ENCODE results near the gene ASTL.

Gene ASTL

GRCh38 chr2:96083064-96083939 is 55.0 kb downstream of the ASTL start:
- no peak for DNase-seq (ENCODE audit: low spot score)

GRCh38 chr2:96082211-96083063 is 55.9 kb downstream of the ASTL start:
- DNase-seq (ENCODE audit: low spot score) = no peak

GRCh38 chr2:96081042-96081441 is 57.3 kb downstream of the ASTL start:
- DNase-seq (ENCODE audit: low spot score) = no peak

- DNase-seq (ENCODE audit: low spot score) = no peak
These were observed 63.0 kb downstream of the ASTL start for GRCh38 chr2:96075199-96075771.

- no peak for DNase-seq (ENCODE audit: low spot score)
These were observed 64.1 kb downstream of the ASTL start for GRCh38 chr2:96074156-96074555.

- DNase-seq (ENCODE audit: low spot score) = no peak
These were observed 65.0 kb downstream of the ASTL start for GRCh38 chr2:96073170-96073775.

Measured in hematopoietic multipotent progenitor cell treated with erythropoietin and hydrocortisone succinate and interleukin-3 and kit ligand, for 17 days (in vitro differentiated cells).